ENCODE measurements around the gene CREBL2.
"Not testable (repeated sequence)": the region's sequence is repeated elsewhere in the genome, so short reads cannot be mapped to it uniquely, and the experiment has no call there.

The CREBL2 gene

GRCh38 chr12:12598864-12599263, 12.8 kb upstream of the CREBL2 start:
- no peak for DNase-seq

- DNase-seq: no peak
Observed at GRCh38 chr12:12599750-12600643, 11.7 kb upstream of the CREBL2 start.

GRCh38 chr12:12600659-12601058, 11.0 kb upstream of the CREBL2 start:
- DNase-seq: no peak

GRCh38 chr12:12604740-12605139, 6.9 kb upstream of the CREBL2 start:
- no peak for DNase-seq

GRCh38 chr12:12606781-12607589, 4.7 kb upstream of the CREBL2 start:
- no peak for DNase-seq

DNA sequence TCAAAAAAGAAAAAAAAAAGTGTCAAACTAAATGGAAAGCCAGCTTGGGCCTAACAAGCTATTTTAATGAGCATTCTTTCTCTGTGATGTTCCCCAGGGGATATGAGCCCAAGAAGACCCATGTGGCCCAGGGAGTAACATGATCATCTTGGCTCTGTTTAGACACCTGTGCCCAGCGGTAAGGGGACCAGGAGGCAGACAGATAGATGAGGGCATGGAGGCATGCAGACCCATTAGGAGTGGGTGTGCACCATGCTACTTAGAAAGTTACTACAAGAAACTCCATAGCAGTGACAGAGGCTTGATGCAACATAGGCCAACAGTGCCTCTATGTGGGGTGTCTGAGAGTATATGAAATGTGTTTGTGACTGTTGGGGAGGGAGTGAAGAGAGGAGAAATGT, 3.1 kb upstream of the CREBL2 start:
- no peak for DNase-seq

DNA sequence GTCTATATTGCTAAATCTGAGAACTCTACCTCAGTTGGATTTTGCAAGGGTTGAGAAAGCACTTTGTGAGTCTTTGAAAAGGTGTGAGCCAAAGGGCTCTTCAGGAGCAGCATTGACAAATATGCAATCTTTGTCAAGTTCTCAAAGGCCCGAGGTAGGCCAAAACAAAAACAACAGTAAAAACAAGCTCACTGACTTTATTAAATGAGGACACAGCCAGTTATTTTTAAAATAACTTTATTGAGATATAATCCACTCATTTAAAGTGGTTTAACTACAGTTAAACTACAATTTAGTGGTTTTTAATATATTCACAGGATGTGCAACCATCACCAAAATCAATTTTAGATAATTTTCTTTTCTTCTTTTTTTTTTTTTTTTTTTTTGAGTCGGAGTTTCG, 2.0 kb upstream of the CREBL2 start:
- no peak for DNase-seq

- no peak for DNase-seq
Observed at GRCh38 chr12:12610711-12611110, 965 bp upstream of the CREBL2 start.

GRCh38 chr12:12612358-12612757, 682 bp downstream of the CREBL2 start:
- no peak for DNase-seq

- DNase-seq: no peak
Observed at GRCh38 chr12:12613344-12613743, 1.7 kb downstream of the CREBL2 start.

GRCh38 chr12:12614342-12614741, 2.7 kb downstream of the CREBL2 start:
- DNase-seq: no peak

- no peak for DNase-seq
Observed at GRCh38 chr12:12616512-12617310, 5.0 kb downstream of the CREBL2 start.

- not testable (repeated sequence) for DNase-seq
Observed at GRCh38 chr12:12618064-12618463, 6.4 kb downstream of the CREBL2 start.

DNA sequence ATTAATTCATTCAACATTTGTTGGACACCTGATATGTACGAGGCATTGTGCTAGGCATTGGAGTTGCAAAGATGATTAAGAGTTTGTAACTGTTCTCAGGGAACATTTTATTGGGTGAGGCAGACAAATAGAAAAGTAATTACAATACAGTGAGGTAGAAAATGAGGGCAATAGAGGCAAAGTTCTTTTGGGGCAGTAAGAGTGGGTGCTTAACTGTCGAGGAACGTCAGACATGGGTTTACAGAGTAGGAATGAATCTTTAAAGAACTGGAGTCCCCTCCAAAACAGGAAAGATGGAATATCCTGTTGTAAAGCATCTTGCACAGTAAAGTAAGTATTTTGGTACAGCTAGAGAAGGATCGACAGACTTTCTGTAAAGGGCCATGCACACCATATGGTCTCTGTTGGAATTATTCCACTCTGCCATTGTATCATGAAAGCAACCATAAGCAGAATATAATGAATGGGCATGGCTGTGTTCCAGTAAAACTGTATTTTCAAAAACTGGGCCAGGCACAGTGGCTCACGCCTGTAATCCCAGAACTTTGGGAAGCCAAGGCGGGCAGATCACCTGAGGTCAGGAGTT, 9.1 kb downstream of the CREBL2 start:
- DNase-seq: no peak

DNA sequence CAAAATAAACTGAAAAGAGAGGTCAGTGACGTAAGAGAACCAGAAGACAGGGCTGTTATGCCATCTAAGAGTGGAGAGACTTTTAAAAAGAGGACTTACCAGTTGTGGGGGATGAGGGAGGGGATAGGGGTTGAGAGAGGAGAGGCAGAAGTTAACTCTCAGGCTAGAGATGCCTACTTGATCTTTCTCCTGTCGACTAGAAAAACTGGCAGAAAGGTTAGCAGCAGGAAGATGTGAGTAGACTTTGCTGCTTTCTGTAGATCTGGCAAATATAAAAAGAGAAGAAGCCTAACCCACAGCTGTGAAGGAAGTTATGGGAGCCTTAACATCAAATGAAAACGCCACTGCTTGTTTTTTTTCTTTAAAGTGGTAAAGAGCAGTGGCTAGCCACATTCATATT, 10.7 kb downstream of the CREBL2 start:
- DNase-seq: no peak

DNA sequence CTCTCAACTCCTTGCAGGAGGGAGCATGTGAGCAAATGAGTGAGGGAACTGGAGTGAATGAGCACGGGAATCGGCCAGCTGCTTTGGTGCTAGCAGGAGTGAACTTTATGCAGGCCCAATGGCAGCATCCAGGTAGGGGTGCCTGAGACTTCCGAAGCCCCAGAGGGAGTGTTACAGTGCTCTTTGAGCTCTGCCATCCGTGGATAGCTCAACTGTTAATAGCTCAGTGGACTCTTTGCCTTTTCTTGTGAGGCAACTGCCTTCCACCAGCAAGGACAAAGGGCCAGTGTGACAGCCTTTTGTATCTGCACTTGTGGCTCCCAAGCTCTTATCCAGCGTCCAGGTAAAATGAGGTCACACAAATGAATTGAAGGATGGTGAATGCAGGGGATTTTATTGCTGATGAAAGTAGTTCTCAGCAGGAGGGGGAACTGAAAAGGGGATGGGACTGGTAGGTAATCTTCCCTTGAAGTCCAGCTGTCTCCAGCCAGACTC, 12.9 kb downstream of the CREBL2 start:
- no peak for DNase-seq

DNA sequence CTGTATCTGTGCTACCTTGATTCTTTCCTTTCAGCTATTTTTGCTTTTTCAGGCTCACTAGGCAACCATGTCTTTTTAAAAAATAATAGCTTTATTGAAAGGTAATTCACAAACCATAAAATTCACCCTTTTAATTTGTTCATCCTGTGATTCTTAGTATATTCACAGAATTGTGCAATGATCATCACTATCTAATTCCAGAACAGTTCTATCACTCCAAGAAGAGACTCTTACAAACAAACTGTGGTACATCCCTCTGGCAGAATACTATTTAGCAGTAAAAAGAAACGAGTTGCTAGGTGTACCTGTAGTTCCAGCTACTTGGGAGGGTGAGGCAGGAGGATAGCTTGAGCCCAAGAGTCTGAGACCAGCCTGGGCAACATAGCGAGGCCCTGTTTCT, 14.8 kb downstream of the CREBL2 start:
- DNase-seq: no peak

GRCh38 chr12:12627308-12627827, 15.7 kb downstream of the CREBL2 start:
- DNase-seq: no peak

GRCh38 chr12:12628013-12628412, 16.3 kb downstream of the CREBL2 start:
- DNase-seq: no peak

DNA sequence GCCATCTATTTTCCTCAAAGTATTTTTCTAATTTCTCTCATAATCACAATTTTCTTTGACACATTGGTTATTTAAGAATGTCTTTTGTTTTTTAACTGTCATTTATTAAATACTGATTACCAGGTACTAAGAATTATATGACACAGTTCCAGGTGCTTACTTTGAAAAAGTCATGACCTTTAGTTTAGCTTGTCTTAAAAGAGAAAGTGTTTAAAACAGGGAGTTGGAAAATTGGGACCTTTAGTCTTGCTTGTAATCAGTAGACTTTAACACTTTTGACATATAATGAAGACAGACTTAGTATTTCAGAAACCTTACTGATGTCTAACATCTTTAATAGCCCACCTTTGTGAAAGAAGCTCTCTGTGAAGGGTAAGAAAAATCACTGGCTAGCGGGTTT, 19.2 kb downstream of the CREBL2 start:
- no peak for DNase-seq

DNA sequence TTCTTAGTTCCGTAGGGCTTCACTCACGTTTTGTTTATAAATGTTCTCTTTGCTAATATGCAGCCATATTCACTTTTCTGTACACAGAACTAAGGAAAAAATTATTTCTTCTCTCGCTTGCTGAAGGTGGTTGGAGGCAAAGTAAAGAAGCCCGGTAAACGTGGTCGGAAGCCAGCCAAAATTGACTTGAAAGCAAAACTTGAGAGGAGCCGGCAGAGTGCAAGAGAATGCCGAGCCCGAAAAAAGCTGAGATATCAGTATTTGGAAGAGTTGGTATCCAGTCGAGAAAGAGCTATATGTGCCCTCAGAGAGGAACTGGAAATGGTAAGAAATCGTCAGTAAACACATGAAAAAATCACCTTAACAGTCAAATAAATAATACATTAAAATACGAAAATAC, 24.0 kb downstream of the CREBL2 start:
- no peak for DNase-seq

GRCh38 chr12:12636641-12637040, 25.0 kb downstream of the CREBL2 start:
- DNase-seq: no peak
